Keratinocyte (primary cell): ENCODE data around the gene TRIM51G. TPM values are rescaled to one million over a fixed set of nuclear protein-coding genes. Genes with fewer than 3 reads are reported as not detected.
"Not testable (repeated sequence)": the region's sequence is repeated elsewhere in the genome, so short reads cannot be mapped to it uniquely, and the experiment has no call there.

Source experiments
- DNase-seq: peaks from one replicate; pipeline ENCODE4 v3.0.0-alpha.2; 2011; ENCODE audit warnings: low read depth, missing footprints, low spot score
- FAIRE-seq: peaks from 2 replicates; lab custom pipeline; 2011; peaks lifted over from hg19 to GRCh38; lab: Jason Lieb, UNC
- H2AFZ ChIP-seq: 2 replicates; pipeline ENCODE4 v1.6.0; 2012; ENCODE audit warnings: low read length, control low read depth, inconsistent platforms; ENCODE audit not compliant: control insufficient read depth
- H3K27ac ChIP-seq: 2 replicates; pipeline ENCODE4 v1.5.1; 2011; ENCODE audit warnings: low read length; ENCODE audit not compliant: control insufficient read depth, insufficient read depth
- H3K27me3 ChIP-seq: 3 replicates; pipeline ENCODE4 v1.6.0; 2011; ENCODE audit warnings: low read length; ENCODE audit not compliant: control insufficient read depth, insufficient read depth; ENCODE audit errors: extremely low read depth
- H3K36me3 ChIP-seq, 2 experiments: 2 replicates in 1 of 2; 3 replicates in 1 of 2; pipeline ENCODE4 v1.5.1; 2011; ENCODE audit warnings: low read length in 2 of 2, mild to moderate bottlenecking in 1 of 2; ENCODE audit not compliant: control insufficient read depth in 2 of 2, insufficient read depth in 2 of 2; ENCODE audit errors: extremely low read depth in 1 of 2
- H3K4me1 ChIP-seq: 3 replicates; pipeline ENCODE4 v1.5.1; 2011; ENCODE audit warnings: low read length; ENCODE audit not compliant: control insufficient read depth, insufficient read depth; ENCODE audit errors: extremely low read depth
- H3K4me2 ChIP-seq: 3 replicates; pipeline ENCODE4 v1.6.0; 2011; ENCODE audit warnings: low read depth, low read length; ENCODE audit not compliant: control insufficient read depth, insufficient read depth; ENCODE audit errors: extremely low read depth
- H3K4me3 ChIP-seq, 3 experiments: fragments of 200-600 bp in 1 of 3; sonication (generic) in 1 of 3; 2 replicates in 2 of 3; 3 replicates in 1 of 3; pipeline ENCODE4 v1.5.1; 2011 to 2016; ENCODE audit warnings: low read length in 3 of 3, mild to moderate bottlenecking in 3 of 3, control low read depth in 2 of 3, inconsistent platforms in 1 of 3, low read depth in 1 of 3, mixed read lengths in 1 of 3, mixed run types in 1 of 3, moderate library complexity in 1 of 3; ENCODE audit not compliant: control insufficient read depth in 2 of 3, insufficient read depth in 2 of 3; ENCODE audit errors: extremely low read depth in 1 of 3
- H3K79me2 ChIP-seq: 2 replicates; pipeline ENCODE4 v1.6.0; 2012; ENCODE audit warnings: low read length; ENCODE audit not compliant: control insufficient read depth, insufficient read depth
- H3K9ac ChIP-seq: 3 replicates; pipeline ENCODE4 v1.6.0; 2011; ENCODE audit warnings: low read length; ENCODE audit not compliant: control insufficient read depth, insufficient read depth; ENCODE audit errors: extremely low read depth
- H3K9me1 ChIP-seq: 3 replicates; pipeline ENCODE4 v1.6.0; 2011; ENCODE audit warnings: low read length; ENCODE audit not compliant: control insufficient read depth, insufficient read depth; ENCODE audit errors: extremely low read depth
- H3K9me3 ChIP-seq: 2 replicates; pipeline ENCODE4 v1.5.1; 2012; ENCODE audit warnings: low read depth, low read length; ENCODE audit not compliant: control insufficient read depth
- H4K20me1 ChIP-seq: 3 replicates; pipeline ENCODE4 v1.6.0; 2011; ENCODE audit warnings: low read length; ENCODE audit not compliant: control insufficient read depth, insufficient read depth; ENCODE audit errors: extremely low read depth
- dilution Hi-C: fragments of 300-500 bp; cut with MboI; formaldehyde crosslinking; loops from one replicate; pipeline ENCODE4 v1.7.0; 2020; ENCODE audit warnings: low sequenced_read_pairs; ENCODE audit not compliant: extremely low pct_ligation_motif_present
- polyA minus RNA-seq, 3 experiments: library from RNA; depleted of rRNA, polyadenylated mRNA; stranded (reverse); fragments of >200 nt; gene quantifications; 1 replicate in 1 of 3; 2 replicates in 1 of 3; 3 replicates in 1 of 3; pipeline ENCODE4 v1.2.3, GENCODE V29; 2011
- polyA plus RNA-seq, 5 experiments: library from polyadenylated mRNA; depleted of rRNA in 3 of 5; stranded (reverse) in 3 of 5; stranded (forward) in 1 of 5; unstranded in 1 of 5; fragments of >200 nt; gene quantifications; 1 replicate in 1 of 5; 2 replicates in 3 of 5; 3 replicates in 1 of 5; pipeline versions ENCODE4 v1.2.1 to v1.2.3, GENCODE V29; 2011 to 2012; ENCODE audit warnings: missing spikeins in 2 of 5, low read depth in 1 of 5, low replicate concordance in 1 of 5

The TRIM51G gene
- not detected in 3 replicates for polyA plus RNA-seq
- polyA plus RNA-seq (2011; ENCODE audit: low read depth), result not detected
- polyA plus RNA-seq (2011; cell fraction: cytosol; rRNA removed), result not detected in 2 replicates
- not detected in 2 replicates for polyA plus RNA-seq (2011; cell fraction: nucleus; rRNA removed)
- not detected in 2 replicates for polyA plus RNA-seq (2012; ENCODE audit: low replicate concordance)
- not detected in 3 replicates for polyA minus RNA-seq
- not detected for polyA minus RNA-seq (2011; cell fraction: cytosol; rRNA and poly(A)+ RNA removed)
- polyA minus RNA-seq (2011; cell fraction: nucleus; rRNA and poly(A)+ RNA removed), result not detected in 2 replicates

- H3K9me1 ChIP-seq, H3K27me3 ChIP-seq, H3K4me3 ChIP-seq, FAIRE-seq, H3K27ac ChIP-seq, H3K9ac ChIP-seq, H3K4me2 ChIP-seq, H2AFZ ChIP-seq, H3K36me3 ChIP-seq, H3K4me1 ChIP-seq, DNase-seq, dilution Hi-C loops, H4K20me1 ChIP-seq, H3K79me2 ChIP-seq, H3K9me3 ChIP-seq: not testable (repeated sequence)
These were observed at the start of gene TRIM51G for GRCh38 chr11:48983785-48984184. Gene TRIM51G (minus strand): TSS chr11:48983885. CDS start chr11:48981695, 2,190 bp downstream.

- H3K36me3 ChIP-seq, H3K4me2 ChIP-seq, H3K4me3 ChIP-seq, dilution Hi-C loops, H4K20me1 ChIP-seq, H3K79me2 ChIP-seq, H3K27ac ChIP-seq, DNase-seq, FAIRE-seq, H3K9me3 ChIP-seq, H2AFZ ChIP-seq, H3K9me1 ChIP-seq, H3K9ac ChIP-seq, H3K4me1 ChIP-seq, H3K27me3 ChIP-seq: not testable (repeated sequence)
These were observed 44.8 kb upstream of the TRIM51G start, which contains the start of gene TRIM49B for GRCh38 chr11:49028523-49028922. Gene TRIM49B (plus strand): TSS chr11:49028823. CDS start chr11:49031600, 2,777 bp downstream.

GRCh38 chr11:48968592-48968991, 15.1 kb downstream of the TRIM51G start:
- dilution Hi-C loops, H3K9ac ChIP-seq, H3K9me1 ChIP-seq, FAIRE-seq, H3K4me3 ChIP-seq, H3K4me2 ChIP-seq, DNase-seq, H3K4me1 ChIP-seq, H3K9me3 ChIP-seq, H4K20me1 ChIP-seq, H3K79me2 ChIP-seq, H3K36me3 ChIP-seq, H3K27me3 ChIP-seq, H3K27ac ChIP-seq, H2AFZ ChIP-seq: not testable (repeated sequence)

DNA sequence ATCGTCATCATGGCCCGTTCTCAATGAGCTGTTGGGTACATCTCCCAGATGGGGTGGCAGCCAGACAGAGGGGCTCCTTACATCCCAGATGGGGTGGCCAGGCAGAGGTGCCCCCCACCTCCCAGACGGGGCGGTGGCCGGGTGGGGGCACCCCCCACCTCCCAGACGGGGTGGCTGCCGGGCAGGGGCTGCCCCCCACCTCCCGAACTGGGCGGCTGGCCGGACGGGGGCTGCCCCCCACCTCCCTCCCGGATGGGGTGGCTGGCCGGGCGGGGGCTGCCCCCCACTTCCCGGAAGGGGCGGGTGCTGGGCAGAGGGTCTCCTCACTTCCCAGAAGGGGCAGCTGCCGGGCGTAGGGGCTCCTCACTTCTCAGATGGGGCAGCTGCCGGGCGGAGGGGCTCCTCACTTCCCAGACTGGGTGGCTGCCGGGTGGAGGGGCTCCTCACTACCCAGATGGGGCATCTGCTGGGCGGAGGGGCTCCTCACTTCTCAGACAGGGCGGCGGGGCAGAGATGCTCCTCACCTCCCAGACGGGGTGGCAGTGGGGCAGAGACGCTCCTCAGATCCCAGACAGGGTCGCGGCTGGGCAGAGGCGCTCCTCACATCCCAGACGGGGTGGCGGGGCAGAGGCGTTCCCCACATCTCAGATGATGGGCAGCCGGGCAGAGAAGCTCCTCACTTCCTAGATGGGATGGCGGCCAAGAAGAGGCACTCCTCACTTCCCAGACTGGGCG, 28.2 kb downstream of the TRIM51G start:
- H3K27me3 ChIP-seq, H3K9me1 ChIP-seq, H3K9ac ChIP-seq, H3K27ac ChIP-seq, FAIRE-seq, H3K9me3 ChIP-seq, dilution Hi-C loops, H4K20me1 ChIP-seq, H3K4me1 ChIP-seq, DNase-seq, H3K4me3 ChIP-seq, H2AFZ ChIP-seq, H3K4me2 ChIP-seq, H3K79me2 ChIP-seq, H3K36me3 ChIP-seq: not testable (repeated sequence)

DNA sequence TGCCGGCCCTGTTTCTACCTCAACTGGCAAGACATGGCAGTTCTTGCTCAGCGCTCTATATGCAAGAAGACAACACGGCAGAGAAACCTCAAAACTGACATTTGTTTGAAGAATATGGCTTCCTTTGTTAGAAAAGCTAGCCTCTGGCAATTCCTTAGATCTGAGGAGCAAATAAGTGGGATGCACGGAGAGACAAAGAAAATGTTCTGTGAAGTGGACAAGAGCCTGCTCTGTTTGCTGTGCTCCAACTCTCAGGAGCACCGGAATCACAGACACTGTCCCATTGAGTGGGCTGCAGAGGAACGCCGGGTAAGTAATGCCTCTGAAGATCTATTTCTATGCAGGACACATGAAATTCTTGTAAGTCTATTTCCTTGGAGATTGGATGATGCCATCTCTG, 37.9 kb downstream of the TRIM51G start:
- H4K20me1 ChIP-seq, H2AFZ ChIP-seq, H3K27me3 ChIP-seq, H3K36me3 ChIP-seq, H3K9ac ChIP-seq, H3K4me1 ChIP-seq, H3K27ac ChIP-seq, dilution Hi-C loops, H3K4me2 ChIP-seq, H3K4me3 ChIP-seq, H3K9me3 ChIP-seq, H3K9me1 ChIP-seq, FAIRE-seq, DNase-seq, H3K79me2 ChIP-seq: not testable (repeated sequence)
